H1 (cell line): Measurements from ENCODE around the gene FAM219A. TPM values are rescaled to one million over a fixed set of nuclear protein-coding genes. Genes with fewer than 3 reads are reported as not detected.

Experiments
- CTCF ChIA-PET: fragments of 300-600 bp; sonication (Branson Sonifier 250); formaldehyde crosslinking; loops from one replicate; lab custom pipeline; 2021; ENCODE audit not compliant: partially characterized antibody; lab: Charles Lee
- POLR2A ChIA-PET: fragments of 300-600 bp; sonication (Branson Sonifier 250); formaldehyde crosslinking; loops from one replicate; lab custom pipeline; 2021; ENCODE audit warnings: inconsistent platforms; ENCODE audit not compliant: partially characterized antibody; lab: Charles Lee
- DNase-seq, 2 experiments: peaks; one replicate each; pipeline versions ENCODE4 v3.0.0 to v3.0.0-alpha.2; 2010 to 2022; ENCODE audit warnings: low spot score in 2 of 2, low read depth in 1 of 2, mixed read lengths in 1 of 2
- FAIRE-seq: peaks from 2 replicates; lab custom pipeline; 2011; peaks lifted over from hg19 to GRCh38; lab: Jason Lieb, UNC
- H2AFZ ChIP-seq: 2 replicates; pipeline ENCODE4 v1.8.1; 2012; ENCODE audit warnings: low read length, inconsistent platforms
- H2AK5ac ChIP-seq: 2 replicates; pipeline ENCODE4 v1.6.1; 2013; ENCODE audit warnings: low read depth, low read length
- H2BK120ac ChIP-seq: replicated peaks from 2 replicates; pipeline ENCODE3; 2013; ENCODE audit warnings: low read depth, low read length, inconsistent platforms
- H2BK12ac ChIP-seq: 2 replicates; pipeline ENCODE4 v1.6.1; 2013; ENCODE audit warnings: low read depth, low read length
- H2BK15ac ChIP-seq: 2 replicates; pipeline ENCODE4 v1.6.1; 2013; ENCODE audit warnings: low read length
- H2BK20ac ChIP-seq: 2 replicates; pipeline ENCODE4 v1.6.1; 2013; ENCODE audit warnings: low read length
- H2BK5ac ChIP-seq: 2 replicates; pipeline ENCODE4 v1.6.1; 2013; ENCODE audit warnings: low read depth, low read length
- H3K14ac ChIP-seq: 2 replicates; pipeline ENCODE4 v1.6.1; 2013; ENCODE audit warnings: inconsistent platforms; ENCODE audit not compliant: insufficient read length
- H3K18ac ChIP-seq: 2 replicates; pipeline ENCODE4 v1.6.1; 2013; ENCODE audit warnings: low read length; ENCODE audit errors: extremely low read depth
- H3K23ac ChIP-seq: 2 replicates; pipeline ENCODE4 v1.6.1; 2013; ENCODE audit warnings: inconsistent platforms; ENCODE audit not compliant: insufficient read length
- H3K23me2 ChIP-seq: 2 replicates; pipeline ENCODE4 v1.6.1; 2013; ENCODE audit warnings: low read depth, low read length
- H3K27ac ChIP-seq: 2 replicates; pipeline ENCODE4 v1.6.1; 2011; ENCODE audit warnings: low read depth, low read length, inconsistent platforms
- H3K27me3 ChIP-seq, 4 experiments: replicated peaks in 1 of 4; 1 replicate in 1 of 4; 2 replicates in 3 of 4; pipeline versions ENCODE4 v1.6.1 to v1.8.1; 2011 to 2013; ENCODE audit warnings: low read length in 3 of 4, mild to moderate bottlenecking in 3 of 4, inconsistent platforms in 2 of 4, mixed read lengths in 2 of 4, moderate library complexity in 1 of 4; ENCODE audit not compliant: control insufficient read depth in 3 of 4, insufficient read depth in 3 of 4; ENCODE audit errors: extremely low read depth in 1 of 4
- H3K36me3 ChIP-seq, 4 experiments: 2 replicates each; pipeline versions ENCODE4 v1.6.1 to v1.8.1; 2011 to 2013; ENCODE audit warnings: mild to moderate bottlenecking in 4 of 4, low read length in 3 of 4, moderate library complexity in 2 of 4, control low read depth in 1 of 4, inconsistent platforms in 1 of 4; ENCODE audit not compliant: insufficient read depth in 4 of 4, control insufficient read depth in 2 of 4
- H3K4ac ChIP-seq: replicated peaks from 2 replicates; pipeline ENCODE3; 2013; ENCODE audit warnings: low read length, low read depth, mixed read lengths, inconsistent platforms; ENCODE audit not compliant: insufficient read length
- H3K4me1 ChIP-seq, 4 experiments: replicated peaks in 1 of 4; 1 replicate in 1 of 4; 2 replicates in 3 of 4; pipeline versions ENCODE4 v1.6.1 to v1.8.1; 2011 to 2013; ENCODE audit warnings: low read length in 3 of 4, inconsistent platforms in 2 of 4, mixed read lengths in 1 of 4; ENCODE audit not compliant: insufficient read depth in 4 of 4, control insufficient read depth in 3 of 4
- H3K4me2 ChIP-seq, 2 experiments: 2 replicates each; pipeline versions ENCODE4 v1.6.1 to v1.8.1; 2011 to 2013; ENCODE audit warnings: low read depth in 2 of 2, low read length in 2 of 2, control low read depth in 1 of 2, inconsistent platforms in 1 of 2, mild to moderate bottlenecking in 1 of 2; ENCODE audit not compliant: insufficient read depth in 1 of 2
- H3K4me3 ChIP-seq, 4 experiments: fragments of 200-600, 300-600 bp in 1 of 4; sonication (generic), shearing (Covaris generic), sonication (Bioruptor Twin) in 1 of 4; 2 replicates each; pipeline versions ENCODE4 v1.5.1 to v1.8.1; 2011 to 2016; ENCODE audit warnings: low read length in 4 of 4, low read depth in 3 of 4, control low read depth in 2 of 4, inconsistent platforms in 2 of 4, mild to moderate bottlenecking in 2 of 4, mixed read lengths in 1 of 4, moderate library complexity in 1 of 4; ENCODE audit not compliant: insufficient read depth in 2 of 4; ENCODE audit errors: extremely low read depth in 1 of 4
- H3K56ac ChIP-seq: replicated peaks from 2 replicates; pipeline ENCODE3; 2013; ENCODE audit warnings: low read depth, mild to moderate bottlenecking, mixed read lengths, low read length, inconsistent platforms; ENCODE audit not compliant: insufficient read length
- H3K79me1 ChIP-seq: 2 replicates; pipeline ENCODE4 v1.6.1; 2013; ENCODE audit warnings: low read depth, low read length, control low read depth
- H3K79me2 ChIP-seq, 2 experiments: 2 replicates each; pipeline versions ENCODE4 v1.6.1 to v1.8.1; 2012 to 2013; ENCODE audit warnings: low read length in 2 of 2, mild to moderate bottlenecking in 2 of 2, inconsistent platforms in 1 of 2; ENCODE audit not compliant: insufficient read depth in 2 of 2, control insufficient read depth in 1 of 2
- H3K9ac ChIP-seq, 4 experiments: replicated peaks in 1 of 4; 1 replicate in 1 of 4; 2 replicates in 3 of 4; pipeline versions ENCODE4 v1.6.1 to v1.8.1; 2011 to 2013; ENCODE audit warnings: low read depth in 3 of 4, low read length in 3 of 4, control low read depth in 2 of 4, mild to moderate bottlenecking in 2 of 4, moderate library complexity in 2 of 4, inconsistent platforms in 1 of 4; ENCODE audit errors: extremely low read depth in 1 of 4
- H3K9me3 ChIP-seq, 2 experiments: 2 replicates each; pipeline versions ENCODE4 v1.6.1 to v1.8.1; 2012 to 2013; ENCODE audit warnings: mild to moderate bottlenecking in 2 of 2, moderate library complexity in 2 of 2, control low read depth in 1 of 2, inconsistent platforms in 1 of 2, low read depth in 1 of 2, low read length in 1 of 2, mixed read lengths in 1 of 2; ENCODE audit not compliant: insufficient read depth in 2 of 2
- H4K20me1 ChIP-seq, 2 experiments: replicated peaks in 1 of 2; 2 replicates each; pipeline versions ENCODE3 to v1.8.1; 2011 to 2013; ENCODE audit warnings: inconsistent platforms in 2 of 2, low read length in 2 of 2, mild to moderate bottlenecking in 1 of 2; ENCODE audit not compliant: insufficient read depth in 2 of 2, control insufficient read depth in 1 of 2
- H4K5ac ChIP-seq: 2 replicates; pipeline ENCODE4 v1.6.1; 2013; ENCODE audit warnings: low read length, low read depth, mixed read lengths, inconsistent platforms; ENCODE audit not compliant: insufficient read length
- H4K8ac ChIP-seq: 2 replicates; pipeline ENCODE4 v1.8.0; 2013; ENCODE audit warnings: mild to moderate bottlenecking, moderate library complexity, low read length, inconsistent platforms; ENCODE audit not compliant: insufficient read depth; ENCODE audit errors: extremely low read depth
- H4K91ac ChIP-seq: replicated peaks from 2 replicates; pipeline ENCODE3; 2013; ENCODE audit warnings: low read length, mixed read lengths, inconsistent platforms; ENCODE audit not compliant: insufficient read length
- ATF3 ChIP-seq: IDR thresholded peaks from 2 replicates; pipeline ENCODE4 v1.6.1; 2011; ENCODE audit warnings: low read depth, mild to moderate bottlenecking, low read length; ENCODE audit not compliant: insufficient read depth
- EGR1 ChIP-seq: IDR thresholded peaks from 2 replicates; pipeline ENCODE4 v1.6.1; 2011; ENCODE audit warnings: low read depth, low read length, borderline replicate concordance
- EP300 ChIP-seq, 2 experiments: IDR thresholded peaks; 1 replicate in 1 of 2; 2 replicates in 1 of 2; pipeline ENCODE4 v1.6.1; 2011 to 2012; ENCODE audit warnings: low read depth in 2 of 2, low read length in 2 of 2, mild to moderate bottlenecking in 2 of 2, borderline replicate concordance in 1 of 2, inconsistent platforms in 1 of 2, moderate library complexity in 1 of 2
- FOSL1 ChIP-seq: IDR thresholded peaks from 2 replicates; pipeline ENCODE4 v1.6.1; 2011; ENCODE audit warnings: mild to moderate bottlenecking, low read depth, low read length, moderate library complexity; ENCODE audit not compliant: insufficient read depth
- JUND ChIP-seq: IDR thresholded peaks from 2 replicates; pipeline ENCODE4 v1.6.1; 2011; ENCODE audit warnings: mild to moderate bottlenecking, improper control_type of control experiment, low read length
- MAX ChIP-seq: IDR thresholded peaks from 2 replicates; pipeline ENCODE4 v1.6.1; 2012; ENCODE audit warnings: inconsistent platforms
- NRF1 ChIP-seq: IDR thresholded peaks from 2 replicates; pipeline ENCODE4 v1.6.1; 2011; ENCODE audit warnings: mild to moderate bottlenecking, low read depth, low read length, improper control_type of control experiment
- RAD21 ChIP-seq, 2 experiments: IDR thresholded peaks in 1 of 2; conservative IDR thresholded peaks in 1 of 2; 2 replicates each; pipeline ENCODE4 v1.6.1; 2011; ENCODE audit warnings: low read depth in 2 of 2, low read length in 2 of 2, improper control_type of control experiment in 1 of 2, inconsistent platforms in 1 of 2, mild to moderate bottlenecking in 1 of 2, moderate library complexity in 1 of 2
- SIRT6 ChIP-seq: IDR thresholded peaks from one replicate; pipeline ENCODE4 v1.7.1; 2012; ENCODE audit warnings: low read length, inconsistent platforms
- SP1 ChIP-seq: IDR thresholded peaks from 2 replicates; pipeline ENCODE4 v1.6.1; 2011; ENCODE audit warnings: low read depth, low read length
- SRF ChIP-seq: IDR thresholded peaks from 2 replicates; pipeline ENCODE4 v1.6.1; 2011; ENCODE audit warnings: mild to moderate bottlenecking, low read depth, low read length, moderate library complexity
- TCF12 ChIP-seq: IDR thresholded peaks from 2 replicates; pipeline ENCODE4 v1.6.1; 2011; ENCODE audit warnings: low read depth, mild to moderate bottlenecking, low read length
- YY1 ChIP-seq: IDR thresholded peaks from 2 replicates; pipeline ENCODE4 v1.6.1; 2011; ENCODE audit warnings: low read depth, mild to moderate bottlenecking, low read length
- polyA plus RNA-seq, 7 experiments: library from polyadenylated mRNA; depleted of rRNA in 3 of 7; stranded (reverse) in 5 of 7; unstranded in 2 of 7; fragments of >200 nt in 5 of 7; fragments of 200-250 nt in 2 of 7; gene quantifications; 1 replicate in 5 of 7; 2 replicates in 1 of 7; 4 replicates in 1 of 7; pipeline versions ENCODE4 v1.2.1 to v1.2.3, GENCODE V29; 2011 to 2013; ENCODE audit warnings: missing spikeins in 2 of 7, mixed read lengths in 2 of 7
- total RNA-seq: library from RNA; stranded (reverse); fragmentation: NEBNext Ultra II Directional; extraction: Animal tissue kit (Norgen Biotek cat#: 25700); gene quantifications from 2 replicates; pipeline ENCODE4 v1.2.1, GENCODE V29; 2021
- TF ChIP-seq, protein P1 (sequence below): IDR thresholded peaks from 2 replicates; pipeline ENCODE4 v1.6.1; 2012; ENCODE audit warnings: inconsistent platforms

Gene FAM219A
- total and polyA plus RNA-seq, 2 of the 8 experiments (the other 6 are each of a cell fraction or from before 2014, with no cell fraction given): 7.7 to 10.4 TPM

GRCh38 chr9:34503406-34503805 is 45.0 kb upstream of the FAM219A start:
- no peak overlapping the region for H3K27ac ChIP-seq
- CTCF ChIA-PET: interaction anchor here (1.0 to 8.8 kb wide), 19 partner anchors 8 to 143 kb away, joined by 3 to 114 read pairs (median 53); partner anchors contain the start of genes DNAI1, FAM219A and GALT
- no peak overlapping the region for H4K8ac ChIP-seq
- no peak overlapping the region for H2AFZ ChIP-seq
- H3K4ac ChIP-seq: no peak overlapping the region
- no peak overlapping the region for H3K56ac ChIP-seq
- no peaks in the 10 kb centered on the region for H3K27me3 ChIP-seq
- no peak overlapping the region for H3K4me2 ChIP-seq
- H4K20me1 ChIP-seq: no peaks in the 10 kb centered on the region
- FAIRE-seq (no peak), DNase-seq (no peak)
- H3K4me1 ChIP-seq: 0 out of 7 replicates have a peak, but pooled peaks cover 0 to 3% (median 0%) of the 10 kb centered on the region in 4 experiments
- no peak overlapping the region for H2BK20ac ChIP-seq
- H2BK5ac ChIP-seq: no peak overlapping the region
- H2AK5ac ChIP-seq: no peak overlapping the region
- no peak overlapping the region for H4K5ac ChIP-seq
- no peaks in the 10 kb centered on the region for H3K36me3 ChIP-seq
- H3K4me3 ChIP-seq: no peak overlapping the region
- H3K79me2 ChIP-seq: no peaks in the 10 kb centered on the region
- H3K14ac ChIP-seq: no peak overlapping the region
- no peaks in the 10 kb centered on the region for H3K79me1 ChIP-seq
- no peak overlapping the region for H2BK12ac ChIP-seq
- no peak overlapping the region for H2BK15ac ChIP-seq
- H3K18ac ChIP-seq: no peak overlapping the region
- no peak overlapping the region for H4K91ac ChIP-seq
- POLR2A ChIA-PET: interaction anchor here (2.0 kb wide), 1 partner anchor 11 kb away, joined by 6 read pairs; no protein-coding TSS in a partner anchor
- no peaks in the 10 kb centered on the region for H3K9me3 ChIP-seq
- no peak overlapping the region for H2BK120ac ChIP-seq
- H3K23ac ChIP-seq: no peak overlapping the region
- no peak overlapping the region for H3K9ac ChIP-seq
- H3K23me2 ChIP-seq: no peaks in the 10 kb centered on the region
- TF ChIP-seq EGR1 (no peak), JUND (no peak), RAD21 (IDR thresholded peaks at IDR 0.05 in 1 of 2, conservative IDR thresholded peaks at IDR 0.05 in 1 of 2; ENCODE audit: low read depth in 2 of 2, low read length in 2 of 2) (no peak), TCF12 (no peak), SRF (no peak), YY1 (no peak), EP300 (IDR thresholded peaks at IDR 0.05; ENCODE audit: borderline replicate concordance in 1 of 2, low read depth in 2 of 2, low read length in 2 of 2) (no peak), MAX (no peak), SIRT6 (no peak), ATF3 (no peak), FOSL1 (no peak), SP1 (no peak), NRF1 (no peak)
- TF ChIP-seq, protein P1, sequence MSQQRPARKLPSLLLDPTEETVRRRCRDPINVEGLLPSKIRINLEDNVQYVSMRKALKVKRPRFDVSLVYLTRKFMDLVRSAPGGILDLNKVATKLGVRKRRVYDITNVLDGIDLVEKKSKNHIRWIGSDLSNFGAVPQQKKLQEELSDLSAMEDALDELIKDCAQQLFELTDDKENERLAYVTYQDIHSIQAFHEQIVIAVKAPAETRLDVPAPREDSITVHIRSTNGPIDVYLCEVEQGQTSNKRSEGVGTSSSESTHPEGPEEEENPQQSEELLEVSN: no peak
